ENCODE measurements around the gene LRRTM4.

DNA sequence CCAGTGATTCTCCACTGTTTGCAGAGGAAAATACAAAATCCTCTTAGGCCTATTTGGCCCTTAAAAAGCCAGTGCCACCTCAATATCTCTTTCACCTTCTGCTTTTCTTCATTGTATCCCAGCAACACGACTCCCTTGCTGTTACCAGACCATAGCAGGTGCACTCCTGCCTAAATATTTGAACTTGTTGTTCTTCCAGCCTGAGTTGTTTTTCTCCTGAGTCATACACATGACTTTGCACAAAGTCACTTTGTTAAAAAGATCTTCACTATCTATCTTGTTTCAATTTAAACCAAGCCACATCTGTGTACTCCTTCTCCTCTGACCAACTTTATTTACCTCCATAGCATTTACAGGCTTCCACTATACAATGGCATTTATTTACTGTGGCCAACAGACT is 103.6 kb downstream of the LRRTM4 start:
- TF ChIP-seq, protein P1, sequence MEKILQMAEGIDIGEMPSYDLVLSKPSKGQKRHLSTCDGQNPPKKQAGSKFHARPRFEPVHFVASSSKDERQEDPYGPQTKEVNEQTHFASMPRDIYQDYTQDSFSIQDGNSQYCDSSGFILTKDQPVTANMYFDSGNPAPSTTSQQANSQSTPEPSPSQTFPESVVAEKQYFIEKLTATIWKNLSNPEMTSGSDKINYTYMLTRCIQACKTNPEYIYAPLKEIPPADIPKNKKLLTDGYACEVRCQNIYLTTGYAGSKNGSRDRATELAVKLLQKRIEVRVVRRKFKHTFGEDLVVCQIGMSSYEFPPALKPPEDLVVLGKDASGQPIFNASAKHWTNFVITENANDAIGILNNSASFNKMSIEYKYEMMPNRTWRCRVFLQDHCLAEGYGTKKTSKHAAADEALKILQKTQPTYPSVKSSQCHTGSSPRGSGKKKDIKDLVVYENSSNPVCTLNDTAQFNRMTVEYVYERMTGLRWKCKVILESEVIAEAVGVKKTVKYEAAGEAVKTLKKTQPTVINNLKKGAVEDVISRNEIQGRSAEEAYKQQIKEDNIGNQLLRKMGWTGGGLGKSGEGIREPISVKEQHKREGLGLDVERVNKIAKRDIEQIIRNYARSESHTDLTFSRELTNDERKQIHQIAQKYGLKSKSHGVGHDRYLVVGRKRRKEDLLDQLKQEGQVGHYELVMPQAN (conservative IDR thresholded peaks at IDR 0.05) = no peak
- TF ChIP-seq NRF1 (conservative IDR thresholded peaks at IDR 0.05; ENCODE audit: low read depth, low read length) = no peak
- TF ChIP-seq CHD2 (IDR thresholded peaks at IDR 0.05; ENCODE audit: borderline replicate concordance, low read depth, low read length) = no peak
- TF ChIP-seq, protein P2, sequence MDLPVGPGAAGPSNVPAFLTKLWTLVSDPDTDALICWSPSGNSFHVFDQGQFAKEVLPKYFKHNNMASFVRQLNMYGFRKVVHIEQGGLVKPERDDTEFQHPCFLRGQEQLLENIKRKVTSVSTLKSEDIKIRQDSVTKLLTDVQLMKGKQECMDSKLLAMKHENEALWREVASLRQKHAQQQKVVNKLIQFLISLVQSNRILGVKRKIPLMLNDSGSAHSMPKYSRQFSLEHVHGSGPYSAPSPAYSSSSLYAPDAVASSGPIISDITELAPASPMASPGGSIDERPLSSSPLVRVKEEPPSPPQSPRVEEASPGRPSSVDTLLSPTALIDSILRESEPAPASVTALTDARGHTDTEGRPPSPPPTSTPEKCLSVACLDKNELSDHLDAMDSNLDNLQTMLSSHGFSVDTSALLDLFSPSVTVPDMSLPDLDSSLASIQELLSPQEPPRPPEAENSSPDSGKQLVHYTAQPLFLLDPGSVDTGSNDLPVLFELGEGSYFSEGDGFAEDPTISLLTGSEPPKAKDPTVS (IDR thresholded peaks at IDR 0.05; ENCODE audit: low read depth, low read length) = no peak
- no peak for TF ChIP-seq STAT1 (conservative IDR thresholded peaks at IDR 0.05)
- TF ChIP-seq, protein P3, sequence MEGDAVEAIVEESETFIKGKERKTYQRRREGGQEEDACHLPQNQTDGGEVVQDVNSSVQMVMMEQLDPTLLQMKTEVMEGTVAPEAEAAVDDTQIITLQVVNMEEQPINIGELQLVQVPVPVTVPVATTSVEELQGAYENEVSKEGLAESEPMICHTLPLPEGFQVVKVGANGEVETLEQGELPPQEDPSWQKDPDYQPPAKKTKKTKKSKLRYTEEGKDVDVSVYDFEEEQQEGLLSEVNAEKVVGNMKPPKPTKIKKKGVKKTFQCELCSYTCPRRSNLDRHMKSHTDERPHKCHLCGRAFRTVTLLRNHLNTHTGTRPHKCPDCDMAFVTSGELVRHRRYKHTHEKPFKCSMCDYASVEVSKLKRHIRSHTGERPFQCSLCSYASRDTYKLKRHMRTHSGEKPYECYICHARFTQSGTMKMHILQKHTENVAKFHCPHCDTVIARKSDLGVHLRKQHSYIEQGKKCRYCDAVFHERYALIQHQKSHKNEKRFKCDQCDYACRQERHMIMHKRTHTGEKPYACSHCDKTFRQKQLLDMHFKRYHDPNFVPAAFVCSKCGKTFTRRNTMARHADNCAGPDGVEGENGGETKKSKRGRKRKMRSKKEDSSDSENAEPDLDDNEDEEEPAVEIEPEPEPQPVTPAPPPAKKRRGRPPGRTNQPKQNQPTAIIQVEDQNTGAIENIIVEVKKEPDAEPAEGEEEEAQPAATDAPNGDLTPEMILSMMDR (IDR thresholded peaks at IDR 0.05 in 2 of 3, conservative IDR thresholded peaks at IDR 0.05 in 1 of 3; ENCODE audit: control insufficient read depth in 2 of 3, extremely low read depth in 1 of 3, insufficient read depth in 1 of 3, low read depth in 3 of 3, low read length in 3 of 3) = no peak

Measured in GM12878 (cell line).